HUES64 (cell line): ENCODE measurements around the gene PIM3.

ENCODE experiments used
- H3K27ac ChIP-seq: 2 replicates; pipeline ENCODE4 v1.7.0; 2013; ENCODE audit warnings: low read depth, low read length, inconsistent platforms
- H3K27me3 ChIP-seq: 2 replicates; pipeline ENCODE4 v1.6.1; 2013; ENCODE audit warnings: mild to moderate bottlenecking, low read length; ENCODE audit not compliant: insufficient read depth
- H3K36me3 ChIP-seq: 2 replicates; pipeline ENCODE4 v1.6.1; 2013; ENCODE audit warnings: mild to moderate bottlenecking, low read length; ENCODE audit not compliant: insufficient read depth
- H3K4me1 ChIP-seq: 2 replicates; pipeline ENCODE4 v1.6.1; 2013; ENCODE audit warnings: mild to moderate bottlenecking, low read length, moderate library complexity; ENCODE audit not compliant: insufficient read depth
- H3K4me3 ChIP-seq: 2 replicates; pipeline ENCODE4 v1.5.1; 2013; ENCODE audit warnings: mild to moderate bottlenecking, low read length, moderate library complexity
- H3K9ac ChIP-seq: 2 replicates; pipeline ENCODE4 v1.6.1; 2013; ENCODE audit warnings: mild to moderate bottlenecking, low read depth, low read length
- H3K9me3 ChIP-seq: 2 replicates; pipeline ENCODE4 v1.6.1; 2013; ENCODE audit warnings: low read depth, low read length; ENCODE audit not compliant: insufficient read depth
- WGBS: fragments of 150-250, 120-280 bp; methylation state at CpG from one replicate; pipeline ENCODE4 v1.1.7; 2013; ENCODE audit warnings: missing lambda C conversion rate; 5-methylcytosine and 5-hydroxymethylcytosine counted together

PIM3 gene

DNA sequence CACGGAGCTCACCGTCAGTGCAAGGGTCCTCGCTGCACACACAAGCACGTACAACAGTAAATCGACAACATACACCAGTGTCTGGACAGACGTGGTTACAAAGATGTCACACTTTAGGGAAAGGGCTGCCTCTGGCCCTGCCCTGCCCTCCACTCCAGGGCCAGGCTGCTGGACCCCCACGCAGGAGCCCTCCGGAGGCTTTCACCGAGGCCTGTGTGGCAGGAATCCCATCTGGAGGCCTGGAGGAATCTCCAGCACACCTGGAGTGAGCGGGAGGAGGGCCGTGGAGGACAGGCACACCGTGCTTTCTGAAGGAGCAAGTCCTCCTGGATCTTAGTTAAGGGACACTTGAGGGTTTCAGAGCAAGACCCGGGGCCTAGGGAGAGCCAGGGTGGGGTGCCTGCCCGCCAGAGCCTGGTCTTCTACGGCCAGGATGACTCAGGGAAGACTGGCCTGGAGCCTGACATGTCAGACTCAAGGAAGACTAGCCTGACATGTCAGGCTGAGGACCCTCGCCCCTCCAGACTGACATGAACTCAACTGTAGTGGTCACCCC, 2.1 kb upstream of the PIM3 start:
- Histone ChIP-seq H3K36me3 (peaks cover 11% of the 10 kb centered on the region), H3K4me3 (no peak overlapping the region), H3K27ac (no peak overlapping the region), H3K9ac (no peak overlapping the region), H3K9me3 (no peaks in the 10 kb centered on the region), H3K4me1 (peaks cover 6% of the 10 kb centered on the region; the same call in 1 of the 2 replicates), H3K27me3 (peaks cover 7% of the 10 kb centered on the region; the same call in 1 of the 2 replicates)
- WGBS, result 92% methylated on average over 16 of the region's 16 CpGs

DNA sequence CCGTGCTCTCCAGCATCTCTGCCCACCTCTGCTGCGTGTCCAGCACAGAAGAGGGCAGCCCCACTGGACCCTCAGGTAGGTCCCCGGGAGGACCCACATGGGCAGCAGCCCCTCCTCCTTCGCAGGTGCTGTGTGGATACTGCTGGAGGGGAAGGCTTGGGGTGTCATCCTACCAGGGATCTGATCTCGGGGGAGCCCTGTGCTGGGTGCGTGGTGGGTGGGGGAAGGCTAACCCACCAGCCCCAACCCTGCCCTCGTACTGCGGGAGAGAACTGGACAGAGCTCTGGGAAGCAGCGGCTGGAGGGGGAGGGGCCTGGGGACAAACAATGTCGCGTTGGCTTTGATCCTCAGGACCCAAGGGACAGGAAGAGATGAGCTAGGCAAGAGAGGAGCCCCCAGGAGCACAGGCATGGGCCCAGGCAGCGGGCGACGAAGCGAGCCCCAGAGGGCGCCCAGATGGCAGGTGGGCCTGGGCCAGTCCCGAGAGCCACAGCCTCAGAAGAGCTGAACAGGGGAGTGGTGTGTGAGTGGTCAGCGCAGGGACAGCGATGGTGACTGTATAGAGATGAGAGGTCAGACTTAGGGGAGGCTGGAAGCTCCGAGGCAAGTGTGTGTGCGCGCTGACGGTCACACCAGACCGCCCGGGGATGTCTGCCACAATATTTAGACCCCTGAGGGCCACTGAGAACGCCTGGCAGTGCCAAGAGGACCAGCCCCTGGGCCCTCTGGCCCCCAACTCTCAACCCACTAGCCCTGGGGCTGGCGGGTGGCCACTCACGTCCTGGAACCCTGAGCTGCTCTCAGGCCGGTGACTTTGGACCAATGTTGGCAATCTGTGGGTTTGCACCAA, 1.4 kb upstream of the PIM3 start:
- Histone ChIP-seq H3K27ac (no peak overlapping the region), H3K9me3 (no peaks in the 10 kb centered on the region), H3K4me3 (peak overlapping the region; percentile 88), H3K27me3 (peaks cover 7% of the 10 kb centered on the region; the same call in 1 of the 2 replicates), H3K4me1 (peaks cover 6% of the 10 kb centered on the region; the same call in 1 of the 2 replicates), H3K36me3 (peaks cover 18% of the 10 kb centered on the region), H3K9ac (no peak overlapping the region)
- WGBS, result 84% methylated on average over 29 of the region's 29 CpGs

DNA sequence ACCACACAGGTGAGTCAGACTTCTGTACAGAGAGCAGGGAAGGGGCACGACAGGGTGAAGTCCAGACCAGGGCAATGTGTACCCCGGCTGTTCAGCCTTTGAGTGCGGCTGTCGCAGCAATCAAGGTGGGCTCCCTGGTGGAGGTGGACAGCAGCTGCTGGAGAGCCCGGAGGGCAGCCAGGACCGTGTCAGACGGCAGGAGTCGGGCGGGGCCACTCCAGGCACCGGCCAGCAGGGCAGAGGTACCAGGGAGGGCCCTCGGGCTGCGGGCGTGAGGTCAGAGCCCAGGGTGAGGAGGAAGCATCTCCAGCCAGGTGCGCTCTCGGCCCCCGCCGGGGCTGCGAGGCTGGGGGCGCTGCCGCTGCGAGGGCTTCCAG, 802 bp upstream of the PIM3 start:
- Histone ChIP-seq H3K9ac (peak overlapping the region; percentile 88), H3K27me3 (peaks cover 7% of the 10 kb centered on the region; the same call in 1 of the 2 replicates), H3K4me1 (peaks cover 6% of the 10 kb centered on the region; the same call in 1 of the 2 replicates), H3K27ac (peak overlapping the region; percentile 86; the same call in 1 of the 2 replicates), H3K36me3 (peaks cover 21% of the 10 kb centered on the region), H3K4me3 (peak overlapping the region; percentile 88), H3K9me3 (no peaks in the 10 kb centered on the region)
- 20% methylated on average over 21 of the region's 21 CpGs for WGBS

DNA sequence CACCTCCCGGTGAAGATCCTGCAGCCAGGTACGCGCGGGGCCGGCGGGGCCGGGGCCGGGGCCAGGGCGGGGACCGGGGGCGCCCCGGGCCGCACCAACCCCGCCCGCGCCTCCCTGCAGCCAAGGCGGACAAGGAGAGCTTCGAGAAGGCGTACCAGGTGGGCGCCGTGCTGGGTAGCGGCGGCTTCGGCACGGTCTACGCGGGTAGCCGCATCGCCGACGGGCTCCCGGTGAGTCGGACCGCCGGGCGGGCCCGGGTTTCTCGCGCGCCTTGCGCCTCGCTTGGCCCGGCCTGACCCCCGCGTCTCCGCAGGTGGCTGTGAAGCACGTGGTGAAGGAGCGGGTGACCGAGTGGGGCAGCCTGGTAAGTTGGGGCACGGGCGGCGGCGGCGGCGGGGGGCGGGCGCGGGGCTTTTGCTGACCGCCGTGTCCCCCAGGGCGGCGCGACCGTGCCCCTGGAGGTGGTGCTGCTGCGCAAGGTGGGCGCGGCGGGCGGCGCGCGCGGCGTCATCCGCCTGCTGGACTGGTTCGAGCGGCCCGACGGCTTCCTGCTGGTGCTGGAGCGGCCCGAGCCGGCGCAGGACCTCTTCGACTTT, 531 bp downstream of the PIM3 start:
- peaks cover 7% of the 10 kb centered on the region; the same call in 1 of the 2 replicates for H3K27me3 ChIP-seq
- peaks cover 6% of the 10 kb centered on the region; the same call in 1 of the 2 replicates for H3K4me1 ChIP-seq
- H3K9me3 ChIP-seq, result no peaks in the 10 kb centered on the region
- peaks cover 21% of the 10 kb centered on the region for H3K36me3 ChIP-seq
- WGBS, result 2% methylated on average over 84 of the region's 84 CpGs
- H3K27ac ChIP-seq, result peak overlapping the region; percentile 62; the same call in 1 of the 2 replicates
- peak overlapping the region; percentile 88 for H3K4me3 ChIP-seq
- peak overlapping the region; percentile 88 for H3K9ac ChIP-seq

DNA sequence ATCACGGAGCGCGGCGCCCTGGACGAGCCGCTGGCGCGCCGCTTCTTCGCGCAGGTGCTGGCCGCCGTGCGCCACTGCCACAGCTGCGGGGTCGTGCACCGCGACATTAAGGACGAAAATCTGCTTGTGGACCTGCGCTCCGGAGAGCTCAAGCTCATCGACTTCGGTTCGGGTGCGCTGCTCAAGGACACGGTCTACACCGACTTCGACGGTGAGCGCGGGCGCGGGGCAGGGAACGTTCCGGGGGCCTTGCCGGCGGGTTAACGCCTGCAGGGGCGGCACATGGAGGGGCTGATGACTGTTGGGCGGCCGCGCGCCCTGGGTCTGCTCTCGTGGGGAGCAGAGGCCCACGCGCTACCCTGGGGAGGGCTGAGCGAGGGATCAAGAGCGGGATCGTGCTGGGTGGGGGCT, 1.0 kb downstream of the PIM3 start:
- H3K9me3 ChIP-seq, result no peaks in the 10 kb centered on the region
- peak overlapping the region; percentile 88 for H3K4me3 ChIP-seq
- H3K36me3 ChIP-seq, result peaks cover 21% of the 10 kb centered on the region
- peaks cover 6% of the 10 kb centered on the region; the same call in 1 of the 2 replicates for H3K4me1 ChIP-seq
- WGBS, result 3% methylated on average over 49 of the region's 49 CpGs
- H3K27ac ChIP-seq, result peak overlapping the region; percentile 64; the same call in 1 of the 2 replicates
- H3K9ac ChIP-seq, result peak overlapping the region; percentile 88
- peaks cover 7% of the 10 kb centered on the region; the same call in 1 of the 2 replicates for H3K27me3 ChIP-seq

DNA sequence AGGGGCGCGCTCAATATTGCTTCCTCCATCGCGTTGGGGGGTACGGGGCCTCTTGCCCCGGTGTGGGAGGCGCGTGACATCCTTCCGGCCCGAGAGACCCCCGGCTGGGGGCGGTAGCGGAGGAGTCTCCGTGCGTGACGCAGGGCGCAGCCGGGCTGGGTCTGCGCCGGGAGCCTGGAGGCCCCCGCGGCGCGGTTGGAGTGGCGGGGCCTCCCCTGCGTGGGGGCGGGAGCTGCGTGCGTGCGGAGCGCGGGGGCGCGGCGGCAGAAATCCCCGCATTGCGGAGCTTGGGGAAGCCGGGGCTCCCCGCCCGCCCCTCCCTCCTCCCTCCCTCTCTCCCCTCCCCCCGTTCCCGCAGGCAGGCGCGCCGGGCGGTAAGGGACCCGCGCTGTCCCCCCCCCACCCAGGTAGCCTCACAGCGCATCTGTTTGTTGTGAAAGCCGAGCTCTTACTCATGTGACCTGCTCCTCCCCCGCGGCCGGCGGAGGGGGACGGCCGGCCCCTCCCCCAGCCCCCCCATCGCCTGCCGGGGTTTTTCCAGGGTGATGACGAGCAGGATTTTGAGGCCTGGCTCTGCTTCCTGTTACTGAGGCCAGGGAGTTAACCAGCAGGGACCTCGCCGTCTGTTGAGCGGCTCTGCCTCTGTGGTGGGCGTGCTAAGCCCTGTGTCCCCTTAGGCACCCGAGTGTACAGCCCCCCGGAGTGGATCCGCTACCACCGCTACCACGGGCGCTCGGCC, 1.6 kb downstream of the PIM3 start:
- H3K4me3 ChIP-seq, result peak overlapping the region; percentile 88
- WGBS, result 10% methylated on average over 54 of the region's 70 CpGs
- peaks cover 21% of the 10 kb centered on the region for H3K36me3 ChIP-seq
- peak overlapping the region; percentile 91 for H3K27ac ChIP-seq
- peak overlapping the region; percentile 88 for H3K9ac ChIP-seq
- no peaks in the 10 kb centered on the region for H3K9me3 ChIP-seq
- peaks cover 7% of the 10 kb centered on the region; the same call in 1 of the 2 replicates for H3K27me3 ChIP-seq
- H3K4me1 ChIP-seq, result peaks cover 6% of the 10 kb centered on the region; the same call in 1 of the 2 replicates

DNA sequence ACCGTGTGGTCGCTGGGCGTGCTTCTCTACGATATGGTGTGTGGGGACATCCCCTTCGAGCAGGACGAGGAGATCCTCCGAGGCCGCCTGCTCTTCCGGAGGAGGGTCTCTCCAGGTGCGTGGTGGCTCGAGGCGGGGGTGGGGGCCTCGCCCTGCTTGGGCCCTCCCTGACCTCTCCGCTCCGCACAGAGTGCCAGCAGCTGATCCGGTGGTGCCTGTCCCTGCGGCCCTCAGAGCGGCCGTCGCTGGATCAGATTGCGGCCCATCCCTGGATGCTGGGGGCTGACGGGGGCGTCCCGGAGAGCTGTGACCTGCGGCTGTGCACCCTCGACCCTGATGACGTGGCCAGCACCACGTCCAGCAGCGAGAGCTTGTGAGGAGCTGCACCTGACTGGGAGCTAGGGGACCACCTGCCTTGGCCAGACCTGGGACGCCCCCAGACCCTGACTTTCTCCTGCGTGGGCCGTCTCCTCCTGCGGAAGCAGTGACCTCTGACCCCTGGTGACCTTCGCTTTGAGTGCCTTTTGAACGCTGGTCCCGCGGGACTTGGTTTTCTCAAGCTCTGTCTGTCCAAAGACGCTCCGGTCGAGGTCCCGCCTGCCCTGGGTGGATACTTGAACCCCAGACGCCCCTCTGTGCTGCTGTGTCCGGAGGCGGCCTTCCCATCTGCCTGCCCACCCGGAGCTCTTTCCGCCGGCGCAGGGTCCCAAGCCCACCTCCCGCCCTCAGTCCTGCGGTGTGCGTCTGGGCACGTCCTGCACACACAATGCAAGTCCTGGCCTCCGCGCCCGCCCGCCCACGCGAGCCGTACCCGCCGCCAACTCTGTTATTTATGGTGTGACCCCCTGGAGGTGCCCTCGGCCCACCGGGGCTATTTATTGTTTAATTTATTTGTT, 2.4 kb downstream of the PIM3 start:
- Histone ChIP-seq H3K4me3 (peak overlapping the region; percentile 41), H3K36me3 (peaks cover 21% of the 10 kb centered on the region), H3K9ac (peak overlapping the region; percentile 76), H3K27me3 (peaks cover 7% of the 10 kb centered on the region; the same call in 1 of the 2 replicates), H3K27ac (peak overlapping the region; percentile 91), H3K4me1 (peaks cover 6% of the 10 kb centered on the region; the same call in 1 of the 2 replicates), H3K9me3 (no peaks in the 10 kb centered on the region)
- WGBS, result 85% methylated on average over 63 of the region's 63 CpGs

DNA sequence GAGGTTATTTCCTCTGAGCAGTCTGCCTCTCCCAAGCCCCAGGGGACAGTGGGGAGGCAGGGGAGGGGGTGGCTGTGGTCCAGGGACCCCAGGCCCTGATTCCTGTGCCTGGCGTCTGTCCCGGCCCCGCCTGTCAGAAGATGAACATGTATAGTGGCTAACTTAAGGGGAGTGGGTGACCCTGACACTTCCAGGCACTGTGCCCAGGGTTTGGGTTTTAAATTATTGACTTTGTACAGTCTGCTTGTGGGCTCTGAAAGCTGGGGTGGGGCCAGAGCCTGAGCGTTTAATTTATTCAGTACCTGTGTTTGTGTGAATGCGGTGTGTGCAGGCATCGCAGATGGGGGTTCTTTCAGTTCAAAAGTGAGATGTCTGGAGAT, 3.1 kb downstream of the PIM3 start:
- Histone ChIP-seq H3K27ac (no peak overlapping the region), H3K4me1 (peaks cover 6% of the 10 kb centered on the region; the same call in 1 of the 2 replicates), H3K9me3 (no peaks in the 10 kb centered on the region), H3K9ac (no peak overlapping the region), H3K36me3 (peaks cover 21% of the 10 kb centered on the region), H3K27me3 (peaks cover 7% of the 10 kb centered on the region; the same call in 1 of the 2 replicates), H3K4me3 (no peak overlapping the region)
- 75% methylated on average over 5 of the region's 6 CpGs for WGBS

DNA sequence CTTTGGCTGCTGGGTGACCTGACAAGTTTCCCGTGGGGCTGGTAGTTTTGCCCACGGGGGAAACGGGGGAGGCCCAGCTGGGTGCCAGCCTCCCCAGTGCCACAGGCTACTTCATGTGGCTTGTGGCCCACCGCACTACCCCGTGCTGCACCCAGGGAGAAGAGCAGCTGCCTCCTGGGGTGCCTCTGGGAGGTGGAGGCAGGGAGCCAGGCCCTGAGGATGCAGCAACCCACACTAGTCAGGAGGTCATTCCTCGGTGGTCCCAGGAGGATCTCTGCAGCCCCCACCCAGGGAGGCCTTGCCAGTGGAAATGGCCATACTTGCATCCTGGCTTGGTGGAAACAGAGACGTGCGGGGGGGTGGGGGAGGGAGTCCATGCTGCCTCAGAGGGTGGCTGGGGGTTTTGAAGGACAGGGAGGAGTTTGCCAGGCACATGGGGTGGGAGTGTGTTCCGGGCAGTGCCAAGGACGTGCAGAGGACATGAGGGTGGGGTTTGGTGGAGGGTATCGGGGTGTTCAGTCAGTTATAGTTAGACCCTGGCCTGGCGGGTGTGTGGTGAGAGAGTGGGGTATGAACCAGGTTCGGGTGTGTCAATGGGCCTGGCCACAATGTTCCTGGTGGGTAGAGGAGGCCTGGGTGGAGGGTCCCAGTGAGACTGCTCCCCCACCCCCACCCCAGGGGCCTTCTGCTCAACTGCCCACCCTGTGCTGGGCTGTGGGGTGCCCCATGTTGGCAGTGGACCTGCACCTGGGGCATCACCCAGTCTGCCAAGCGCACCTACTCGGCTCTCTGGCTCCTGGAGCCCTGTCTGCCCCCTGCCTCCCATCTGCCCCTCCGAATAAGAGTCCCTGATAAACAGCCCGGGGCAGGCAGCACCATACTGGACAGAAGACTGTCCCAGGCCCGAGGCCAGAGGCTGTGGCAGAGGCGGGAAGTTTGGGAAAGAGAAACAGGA, 3.8 kb downstream of the PIM3 start:
- peaks cover 21% of the 10 kb centered on the region for H3K36me3 ChIP-seq
- H3K27ac ChIP-seq, result no peak overlapping the region
- no peak overlapping the region for H3K9ac ChIP-seq
- 92% methylated on average over 19 of the region's 19 CpGs for WGBS
- no peak overlapping the region for H3K4me3 ChIP-seq
- H3K4me1 ChIP-seq, result peaks cover 6% of the 10 kb centered on the region; the same call in 1 of the 2 replicates
- no peaks in the 10 kb centered on the region for H3K9me3 ChIP-seq
- peaks cover 7% of the 10 kb centered on the region; the same call in 1 of the 2 replicates for H3K27me3 ChIP-seq
